ENCODE results near the gene RTF2.
"Not testable (repeated sequence)": the region's sequence is repeated elsewhere in the genome, so short reads cannot be mapped to it uniquely, and the experiment has no call there.

DNA sequence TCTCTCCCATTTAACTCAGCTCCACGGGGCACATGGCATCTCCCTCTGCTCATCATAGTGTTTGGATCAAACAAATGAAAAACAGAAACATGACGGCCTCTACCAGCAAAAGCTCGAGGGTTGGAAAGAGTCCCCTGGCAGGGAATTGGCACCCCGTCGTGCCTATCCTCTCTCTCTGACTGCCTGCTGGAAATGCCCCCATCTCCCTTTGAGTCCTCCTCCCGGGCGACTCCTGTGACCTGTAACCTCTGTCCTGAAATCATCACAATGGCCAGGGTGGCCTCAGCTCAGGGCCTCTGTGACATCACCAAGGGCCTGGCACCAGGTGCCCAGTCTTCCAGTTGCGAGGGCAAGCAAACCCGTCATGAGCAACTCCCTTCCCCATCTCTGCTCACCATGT, 64.5 kb downstream of the RTF2 start, which contains the start of gene FAM209B:
- TF ChIP-seq POLR2A (IDR thresholded peaks at IDR 0.05; ENCODE audit: low read depth, low read length); BHLHE40 (IDR thresholded peaks at IDR 0.05; ENCODE audit: low read depth, low read length); CTCF (conservative IDR thresholded peaks at IDR 0.05; ENCODE audit: low read depth, low read length); RFX5 (IDR thresholded peaks at IDR 0.05; ENCODE audit: low read depth, low read length); RAD21 (IDR thresholded peaks at IDR 0.05; ENCODE audit: low read length): not testable (repeated sequence)
